ENCODE data around the gene AMZ2. TPM values are rescaled to one million over a fixed set of nuclear protein-coding genes. Genes with fewer than 3 reads are reported as not detected.

The AMZ2 gene
- polyA plus RNA-seq, 1 donor (not counting 4 experiments of a cell fraction or from before 2014, with no cell fraction given) = 123 TPM

- Histone ChIP-seq H3K79me2 (ENCODE audit: control insufficient read depth, insufficient read depth, low read length) (no peaks in the 10 kb centered on the region), H3K27ac (ENCODE audit: control insufficient read depth, insufficient read depth, low read length) (no peak overlapping the region), H4K20me1 (ENCODE audit: control insufficient read depth, extremely low read depth, insufficient read depth, low read length) (no peaks in the 10 kb centered on the region), H2AFZ (ENCODE audit: control insufficient read depth, low read length) (no peak overlapping the region), H3K27me3 (ENCODE audit: control insufficient read depth, extremely low read depth, insufficient read depth, low read length) (no peaks in the 10 kb centered on the region), H3K4me3 (ENCODE audit: control insufficient read depth in 2 of 3, extremely low read depth in 1 of 3, insufficient read depth in 2 of 3, low read depth in 1 of 3, low read length in 3 of 3) (no peak overlapping the region), H3K9me1 (ENCODE audit: control insufficient read depth, extremely low read depth, insufficient read depth, low read length) (no peaks in the 10 kb centered on the region), H3K9ac (ENCODE audit: control insufficient read depth, extremely low read depth, insufficient read depth, low read length) (no peak overlapping the region), H3K36me3 (ENCODE audit: control insufficient read depth in 2 of 2, extremely low read depth in 1 of 2, insufficient read depth in 2 of 2, low read length in 2 of 2) (no peaks in the 10 kb centered on the region), H3K4me1 (ENCODE audit: control insufficient read depth, extremely low read depth, insufficient read depth, low read length) (no peaks in the 10 kb centered on the region), H3K9me3 (ENCODE audit: control insufficient read depth, low read depth, low read length) (no peaks in the 10 kb centered on the region), H3K4me2 (ENCODE audit: control insufficient read depth, extremely low read depth, insufficient read depth, low read depth, low read length) (no peak overlapping the region)
- FAIRE-seq (no peak), DNase-seq (ENCODE audit: low read depth, low spot score) (no peak)
- dilution Hi-C loops (cut with MboI; ENCODE audit: extremely low pct_ligation_motif_present, low sequenced_read_pairs) = no loop called here
- TF ChIP-seq EZH2 (IDR thresholded peaks at IDR 0.05; ENCODE audit: low read length) = no peak
- no peak for TF ChIP-seq CTCF (optimal IDR thresholded peaks at IDR 0.05 in 1 of 3, IDR thresholded peaks at IDR 0.05 in 1 of 3, conservative IDR thresholded peaks at IDR 0.05 in 1 of 3; ENCODE audit: extremely low read depth in 1 of 3, insufficient read depth in 2 of 3, low read length in 3 of 3)
Observed at GRCh38 chr17:68304706-68305105, 56.9 kb downstream of the AMZ2 start.

- Histone ChIP-seq H3K27ac (ENCODE audit: control insufficient read depth, insufficient read depth, low read length) (no peak overlapping the region), H3K9ac (ENCODE audit: control insufficient read depth, extremely low read depth, insufficient read depth, low read length) (no peak overlapping the region), H2AFZ (ENCODE audit: control insufficient read depth, low read length) (no peak overlapping the region), H3K36me3 (ENCODE audit: control insufficient read depth in 2 of 2, extremely low read depth in 1 of 2, insufficient read depth in 2 of 2, low read length in 2 of 2) (no peaks in the 10 kb centered on the region), H3K9me1 (ENCODE audit: control insufficient read depth, extremely low read depth, insufficient read depth, low read length) (no peaks in the 10 kb centered on the region), H3K4me3 (ENCODE audit: control insufficient read depth in 2 of 3, extremely low read depth in 1 of 3, insufficient read depth in 2 of 3, low read depth in 1 of 3, low read length in 3 of 3) (no peak overlapping the region), H3K4me1 (ENCODE audit: control insufficient read depth, extremely low read depth, insufficient read depth, low read length) (no peaks in the 10 kb centered on the region), H3K4me2 (ENCODE audit: control insufficient read depth, extremely low read depth, insufficient read depth, low read depth, low read length) (no peak overlapping the region), H3K9me3 (ENCODE audit: control insufficient read depth, low read depth, low read length) (no peaks in the 10 kb centered on the region), H3K79me2 (ENCODE audit: control insufficient read depth, insufficient read depth, low read length) (no peaks in the 10 kb centered on the region), H4K20me1 (ENCODE audit: control insufficient read depth, extremely low read depth, insufficient read depth, low read length) (no peaks in the 10 kb centered on the region), H3K27me3 (ENCODE audit: control insufficient read depth, extremely low read depth, insufficient read depth, low read length) (no peaks in the 10 kb centered on the region)
- TF ChIP-seq EZH2 (IDR thresholded peaks at IDR 0.05; ENCODE audit: low read length) (no peak), CTCF (optimal IDR thresholded peaks at IDR 0.05 in 1 of 3, IDR thresholded peaks at IDR 0.05 in 1 of 3, conservative IDR thresholded peaks at IDR 0.05 in 1 of 3; ENCODE audit: extremely low read depth in 1 of 3, insufficient read depth in 2 of 3, low read length in 3 of 3) (no peak)
- no peak for DNase-seq (ENCODE audit: low read depth, low spot score)
- dilution Hi-C loops (cut with MboI; ENCODE audit: extremely low pct_ligation_motif_present, low sequenced_read_pairs) = no loop called here
- FAIRE-seq = no peak
Observed at GRCh38 chr17:68305142-68305541, 57.3 kb downstream of the AMZ2 start.

Other genes with a start within 250 kb of the AMZ2 start
- gene KPNA2, start 212.3 kb upstream of the AMZ2 start, polyA plus RNA-seq = 96.2 to 233 TPM (median 186 TPM) in 3 replicates
- 0.03 to 0.42 TPM (median 0.14 TPM) in 3 replicates for gene SLC16A6, start 43.1 kb downstream of the AMZ2 start, polyA plus RNA-seq
- gene ARSG, start 43.5 kb downstream of the AMZ2 start, polyA plus RNA-seq = 0.41 to 0.51 TPM (median 0.45 TPM) in 3 replicates
- 49.4 to 70.8 TPM (median 62.3 TPM) in 3 replicates for gene WIPI1, start 209.5 kb downstream of the AMZ2 start, polyA plus RNA-seq